Measurements from ENCODE around the gene CACNA1S. TPM values are rescaled to one million over a fixed set of nuclear protein-coding genes. Genes with fewer than 3 reads are reported as not detected.

Gene CACNA1S
- total RNA-seq, 1 experiment from 2014 or later = not detected

DNA sequence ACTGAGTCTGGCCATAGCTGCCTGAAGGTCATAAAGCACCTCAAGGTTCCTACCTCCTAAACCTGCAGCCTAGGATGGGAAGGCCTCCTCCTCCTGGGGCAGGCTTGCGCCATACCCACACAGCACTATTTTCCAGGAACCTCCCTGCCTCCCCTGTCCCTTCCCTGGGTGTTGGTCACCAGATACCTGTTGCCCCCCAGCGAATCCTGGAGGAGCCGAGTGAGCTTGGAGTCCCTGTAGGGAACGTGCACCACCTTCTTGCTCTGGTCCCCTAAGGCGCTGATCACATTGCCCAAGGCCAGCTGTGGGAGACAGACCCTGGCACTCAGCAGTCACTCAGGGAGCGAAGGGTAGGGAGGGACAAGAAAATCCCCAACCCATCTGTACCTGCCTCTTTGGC, 108.1 kb downstream of the CACNA1S start:
- H2AK5ac ChIP-seq (ENCODE audit: insufficient read length, low read length) = no peak overlapping the region
- H3K18ac ChIP-seq (ENCODE audit: insufficient read length, low read depth, low read length) = no peak overlapping the region
- Mint-ChIP-seq H3K27ac (no peak overlapping the region), H3K4me1 (peaks cover 0 to 4% of the 10 kb centered on the region in 2 experiments; a peak in 2 of 4 replicates), H3K4me3 (no peak overlapping the region), H3K9me3 (no peaks in the 10 kb centered on the region), H3K36me3 (ENCODE audit: insufficient read depth in 1 of 3, low read depth in 3 of 3) (peaks cover 2 to 15% (median 13%) of the 10 kb centered on the region in 3 experiments; a peak in 5 of 7 replicates), H3K27me3 (ENCODE audit: low read depth) (no peaks in the 10 kb centered on the region)
- no peaks in the 10 kb centered on the region for H3K27me3 ChIP-seq (ENCODE audit: insufficient read depth, low read length)
- H3K4ac ChIP-seq (ENCODE audit: low read depth, low read length) = no peak overlapping the region
- H2BK15ac ChIP-seq (ENCODE audit: low read depth, low read length) = no peak overlapping the region
- no peaks in the 10 kb centered on the region for H4K20me1 ChIP-seq (ENCODE audit: control insufficient read depth, insufficient read depth, insufficient read length)
- H2BK20ac ChIP-seq (ENCODE audit: low read depth, low read length, poor library complexity, severe bottlenecking) = no peak overlapping the region
- H3K56ac ChIP-seq (ENCODE audit: insufficient read length, low read depth, low read length) = no peak overlapping the region
- no peak overlapping the region for H3K9ac ChIP-seq (ENCODE audit: extremely low read depth, insufficient read length, low read length)
- no CpG with 5 or more reads among the region's 6 CpGs for WGBS (ENCODE audit: extremely low coverage, insufficient read length, low lambda C conversion rate)
- no peak overlapping the region for H2AFZ ChIP-seq (ENCODE audit: low read length)
- no peaks in the 10 kb centered on the region for H3K79me1 ChIP-seq (ENCODE audit: insufficient read depth, low read depth, low read length, poor library complexity, severe bottlenecking)
- no peak overlapping the region for H4K8ac ChIP-seq (replicated peaks; ENCODE audit: insufficient read length, low read depth, low read length)
- no peaks in the 10 kb centered on the region for H3K9me3 ChIP-seq (ENCODE audit: control insufficient read depth, low read depth, low read length)
- no peak overlapping the region for H2BK12ac ChIP-seq (ENCODE audit: insufficient read length, low read depth, low read length)
- no peak overlapping the region for H3K23ac ChIP-seq (ENCODE audit: insufficient read length, low read depth, low read length)
- H3K27ac ChIP-seq (ENCODE audit: insufficient read length, low read depth, low read length) = no peak overlapping the region
- H4K5ac ChIP-seq (ENCODE audit: insufficient read length, low read depth, low read length) = no peak overlapping the region
- no peak overlapping the region for H4K91ac ChIP-seq (ENCODE audit: insufficient read length, low read depth, low read length)
- H3K79me2 ChIP-seq (ENCODE audit: insufficient read depth, low read length) = no peaks in the 10 kb centered on the region
- H3T11ph ChIP-seq (ENCODE audit: low read length) = no peak overlapping the region
- DNase-seq = no peak
- TF ChIP-seq, protein P1, sequence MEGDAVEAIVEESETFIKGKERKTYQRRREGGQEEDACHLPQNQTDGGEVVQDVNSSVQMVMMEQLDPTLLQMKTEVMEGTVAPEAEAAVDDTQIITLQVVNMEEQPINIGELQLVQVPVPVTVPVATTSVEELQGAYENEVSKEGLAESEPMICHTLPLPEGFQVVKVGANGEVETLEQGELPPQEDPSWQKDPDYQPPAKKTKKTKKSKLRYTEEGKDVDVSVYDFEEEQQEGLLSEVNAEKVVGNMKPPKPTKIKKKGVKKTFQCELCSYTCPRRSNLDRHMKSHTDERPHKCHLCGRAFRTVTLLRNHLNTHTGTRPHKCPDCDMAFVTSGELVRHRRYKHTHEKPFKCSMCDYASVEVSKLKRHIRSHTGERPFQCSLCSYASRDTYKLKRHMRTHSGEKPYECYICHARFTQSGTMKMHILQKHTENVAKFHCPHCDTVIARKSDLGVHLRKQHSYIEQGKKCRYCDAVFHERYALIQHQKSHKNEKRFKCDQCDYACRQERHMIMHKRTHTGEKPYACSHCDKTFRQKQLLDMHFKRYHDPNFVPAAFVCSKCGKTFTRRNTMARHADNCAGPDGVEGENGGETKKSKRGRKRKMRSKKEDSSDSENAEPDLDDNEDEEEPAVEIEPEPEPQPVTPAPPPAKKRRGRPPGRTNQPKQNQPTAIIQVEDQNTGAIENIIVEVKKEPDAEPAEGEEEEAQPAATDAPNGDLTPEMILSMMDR (conservative IDR thresholded peaks at IDR 0.05) = no peak
- no peak overlapping the region for H2BK120ac ChIP-seq (ENCODE audit: low read depth, low read length, poor library complexity, severe bottlenecking)
- H2BK5ac ChIP-seq (ENCODE audit: insufficient read length, low read length) = no peak overlapping the region
- H3K4me2 ChIP-seq (ENCODE audit: insufficient read depth, insufficient read length, low read length) = no peak overlapping the region
- no peak overlapping the region for H3K14ac ChIP-seq (ENCODE audit: insufficient read depth, low read length)
- no peaks in the 10 kb centered on the region for H3K4me1 ChIP-seq (ENCODE audit: insufficient read depth, low read length)
- H3K23me2 ChIP-seq (ENCODE audit: insufficient read length, low read depth, low read length, poor library complexity, severe bottlenecking) = no peaks in the 10 kb centered on the region

Measured in H9 (cell line).